ENCODE data around the gene ESAM. TPM values are rescaled to one million over a fixed set of nuclear protein-coding genes. Genes with fewer than 3 reads are reported as not detected.

ESAM gene
- total and polyA plus RNA-seq, 2 of the 8 experiments (the other 6 are each of a cell fraction or from before 2014, with no cell fraction given): 0.09 TPM; not detected in 1

GRCh38 chr11:124751391-124751740 is 10.7 kb downstream of the ESAM start:
- Histone ChIP-seq H4K5ac (ENCODE audit: insufficient read length, low read depth, low read length) (no peak overlapping the region), H3K18ac (ENCODE audit: extremely low read depth, low read length) (peak overlapping the region; percentile 55; the same call in 1 of the 2 replicates), H3K9me3 (ENCODE audit: insufficient read depth in 2 of 2, low read depth in 1 of 2, low read length in 1 of 2) (no peaks in the 10 kb centered on the region), H3K4me2 (ENCODE audit: insufficient read depth in 1 of 2, low read depth in 2 of 2, low read length in 2 of 2) (peak overlapping the region; percentile 68 to 81), H3K4ac (replicated peaks; ENCODE audit: insufficient read length, low read depth, low read length) (no peak overlapping the region), H3K23me2 (ENCODE audit: low read depth, low read length) (peaks cover 3% of the 10 kb centered on the region; the same call in 1 of the 2 replicates), H2BK120ac (replicated peaks; ENCODE audit: low read depth, low read length) (no peak overlapping the region), H3K79me2 (ENCODE audit: control insufficient read depth in 1 of 2, insufficient read depth in 2 of 2, low read length in 2 of 2) (no peaks in the 10 kb centered on the region), H2BK5ac (ENCODE audit: low read depth, low read length) (no peak overlapping the region), H2BK20ac (ENCODE audit: low read length) (peak overlapping the region; percentile 72; the same call in 1 of the 2 replicates), H3K36me3 (ENCODE audit: control insufficient read depth in 2 of 4, insufficient read depth in 4 of 4, low read length in 3 of 4) (no peaks in the 10 kb centered on the region), H3K56ac (replicated peaks; ENCODE audit: insufficient read length, low read depth, low read length) (no peak overlapping the region), H3K14ac (ENCODE audit: insufficient read length) (no peak overlapping the region), H2BK15ac (ENCODE audit: low read length) (peak overlapping the region; percentile 72; the same call in 1 of the 2 replicates), H3K9ac (replicated peaks in 1 of 4; ENCODE audit: extremely low read depth in 1 of 4, low read depth in 3 of 4, low read length in 3 of 4) (no peak overlapping the region), H3K4me3 (ENCODE audit: extremely low read depth in 1 of 4, insufficient read depth in 2 of 4, low read depth in 3 of 4, low read length in 4 of 4) (peak overlapping the region in 1 of 4 experiments; percentile 62; a peak in 2 of 8 replicates), H2AFZ (ENCODE audit: low read length) (no peak overlapping the region), H3K79me1 (ENCODE audit: low read depth, low read length) (no peaks in the 10 kb centered on the region), H3K23ac (ENCODE audit: insufficient read length) (no peak overlapping the region), H3K4me1 (replicated peaks in 1 of 4; ENCODE audit: control insufficient read depth in 3 of 4, insufficient read depth in 4 of 4, low read length in 3 of 4) (peaks cover 0 to 29% (median 11%) of the 10 kb centered on the region in 4 experiments; a peak in 6 of 7 replicates), H2BK12ac (ENCODE audit: low read depth, low read length) (peak overlapping the region; percentile 81; the same call in 1 of the 2 replicates), H3K27ac (ENCODE audit: low read depth, low read length) (no peak overlapping the region), H4K20me1 (replicated peaks in 1 of 2; ENCODE audit: control insufficient read depth in 1 of 2, insufficient read depth in 2 of 2, low read length in 2 of 2) (peaks cover 6 to 19% of the 10 kb centered on the region in 2 experiments), H4K8ac (ENCODE audit: extremely low read depth, insufficient read depth, low read length) (no peak overlapping the region; the same call in 1 of the 2 replicates), H4K91ac (replicated peaks; ENCODE audit: insufficient read length, low read length) (no peak overlapping the region), H2AK5ac (ENCODE audit: low read depth, low read length) (no peak overlapping the region), H3K27me3 (replicated peaks in 1 of 4; ENCODE audit: control insufficient read depth in 3 of 4, extremely low read depth in 1 of 4, insufficient read depth in 3 of 4, low read length in 3 of 4) (peaks cover 88 to 99% (median 94%) of the 10 kb centered on the region in 4 experiments)
- TF ChIP-seq JUND (IDR thresholded peaks at IDR 0.05; ENCODE audit: low read length) (no peak), ASH2L (IDR thresholded peaks at IDR 0.05; ENCODE audit: low read length) (peak; percentile 20)
- POLR2A ChIA-PET (ENCODE audit: partially characterized antibody): interaction anchor here (0.7 to 2.5 kb wide), 3 partner anchors 10 to 79 kb away, joined by 3 to 11 read pairs (median 4); partner anchors contain the start of gene ESAM
- FAIRE-seq: no peak
- WGBS, 2 experiments (ENCODE audit: extremely low coverage in 1 of 2, insufficient coverage in 1 of 2, insufficient read length in 1 of 2, insufficient replicate concordance in 2 of 2, low coverage in 1 of 2, low lambda C conversion rate in 2 of 2, missing lambda C conversion rate in 1 of 2): 12% methylated on average over 10 of the region's 11 CpGs; no CpG with 5 or more reads in 1 of the 2 experiments
- peak in 1 of 2 experiments; percentile 56 for DNase-seq (ENCODE audit: low read depth in 1 of 2, low spot score in 2 of 2)
- CTCF ChIA-PET (ENCODE audit: partially characterized antibody): interaction anchor here (0.6 to 28.0 kb wide), 11 partner anchors 10 to 1584 kb away, joined by 3 to 382 read pairs (median 4); partner anchors contain the start of genes ESAM and NRGN
